Naive thymus-derived CD4-positive, alpha-beta T cell (primary cell): ENCODE results near the gene NSMF. TPM values are rescaled to one million over a fixed set of nuclear protein-coding genes. Genes with fewer than 3 reads are reported as not detected.

ENCODE experiments used
- ATAC-seq: fragments of 150-1000 bp; cut with Tn5 transposase; 2 replicates; pipeline ENCODE4 v1.10.0; 2021; ENCODE audit warnings: mild to moderate bottlenecking, moderate library complexity
- CTCF ChIA-PET: fragments of 350-600 bp; sonication (Branson Sonifier 250); formaldehyde crosslinking; loops from one replicate; lab custom pipeline; 2021; ENCODE audit warnings: antibody characterized with exemption; lab: Charles Lee
- POLR2A ChIA-PET: fragments of 350-600 bp; sonication (Branson Sonifier 250); formaldehyde crosslinking; loops from one replicate; lab custom pipeline; 2021; ENCODE audit warnings: antibody characterized with exemption, inconsistent platforms; lab: Charles Lee
- DNase-seq, 9 donors: peaks; one replicate each; pipeline versions ENCODE4 v3.0.0 to v3.0.0-alpha.2; 2020 to 2022; ENCODE audit warnings: mixed read lengths in 1 of 9
- H3K27ac ChIP-seq: one replicate; pipeline ENCODE4 v1.7.0; 2013; ENCODE audit warnings: mild to moderate bottlenecking, low read depth, low read length, moderate library complexity
- H3K27me3 ChIP-seq, 2 donors: one replicate each; pipeline ENCODE4 v1.7.0; 2013; ENCODE audit warnings: low read length in 2 of 2, mild to moderate bottlenecking in 2 of 2, moderate library complexity in 2 of 2; ENCODE audit not compliant: control insufficient read depth in 2 of 2, insufficient read depth in 2 of 2
- H3K36me3 ChIP-seq, 3 experiments: 1 replicate in 2 of 3; 2 replicates in 1 of 3; pipeline ENCODE4 v1.7.0; 2013; ENCODE audit warnings: low read length in 3 of 3, mild to moderate bottlenecking in 3 of 3, moderate library complexity in 1 of 3; ENCODE audit not compliant: insufficient read depth in 3 of 3, control insufficient read depth in 2 of 3
- H3K4me1 ChIP-seq, 2 donors: one replicate each; pipeline ENCODE4 v1.7.0; 2013; ENCODE audit warnings: low read length in 2 of 2, mild to moderate bottlenecking in 2 of 2, moderate library complexity in 1 of 2; ENCODE audit not compliant: control insufficient read depth in 2 of 2, insufficient read depth in 2 of 2
- H3K4me3 ChIP-seq: 2 replicates; pipeline ENCODE4 v1.7.0; 2013; ENCODE audit warnings: mild to moderate bottlenecking, low read length
- H3K9me3 ChIP-seq, 3 experiments: 1 replicate in 2 of 3; 2 replicates in 1 of 3; pipeline ENCODE4 v1.7.0; 2013; ENCODE audit warnings: low read length in 3 of 3; ENCODE audit not compliant: control insufficient read depth in 2 of 3
- H3K27ac Mint-ChIP-seq, 9 donors: one replicate each; pipeline ENCODE4 v1.8.0; 2020 to 2022; ENCODE audit warnings: mixed read lengths in 9 of 9, mild to moderate bottlenecking in 8 of 9, moderate library complexity in 5 of 9, inconsistent platforms in 2 of 9
- H3K27me3 Mint-ChIP-seq, 5 donors: one replicate each; pipeline ENCODE4 v1.8.0; 2021 to 2022; ENCODE audit warnings: mixed read lengths in 5 of 5, mild to moderate bottlenecking in 1 of 5
- H3K36me3 Mint-ChIP-seq, 5 donors: one replicate each; pipeline ENCODE4 v1.8.0; 2020 to 2022; ENCODE audit warnings: mixed read lengths in 5 of 5, mild to moderate bottlenecking in 3 of 5, inconsistent platforms in 1 of 5
- H3K4me1 Mint-ChIP-seq, 7 donors: one replicate each; pipeline ENCODE4 v1.8.0; 2020 to 2022; ENCODE audit warnings: mixed read lengths in 7 of 7, mild to moderate bottlenecking in 3 of 7, inconsistent platforms in 1 of 7
- H3K4me3 Mint-ChIP-seq, 10 donors: one replicate each; pipeline ENCODE4 v1.8.0; 2020 to 2022; ENCODE audit warnings: mild to moderate bottlenecking in 10 of 10, mixed read lengths in 10 of 10, moderate library complexity in 6 of 10, inconsistent platforms in 2 of 10
- H3K9me3 Mint-ChIP-seq, 11 donors: one replicate each; pipeline ENCODE4 v1.8.0; 2020 to 2022; ENCODE audit warnings: mixed read lengths in 11 of 11, mild to moderate bottlenecking in 4 of 11, inconsistent platforms in 1 of 11, moderate library complexity in 1 of 11
- intact Hi-C, 2 donors: fragments of 100-400 bp; cut with micrococcal nuclease; formaldehyde crosslinking; loops; one replicate each; pipeline ENCODE4 v1.15.1; 2023
- polyA plus RNA-seq, 2 donors: library from polyadenylated mRNA; unstranded; fragments of 300-500 nt; fragmentation: Illumina TruSeq; gene quantifications; one replicate each; pipeline ENCODE4 v1.2.3, GENCODE V29; 2021
- total RNA-seq, 6 experiments: library from RNA in 5 of 6; stranded (reverse) in 5 of 6; gene quantifications; 1 replicate in 5 of 6; 2 replicates in 1 of 6; pipeline ENCODE4 v1.2.3 and lab custom pipeline; 2021 to 2026

NSMF gene
- total and polyA plus RNA-seq, 7 experiments from 2014 or later: 10.9 to 92.0 (median 29.0) TPM

- Mint-ChIP-seq H3K4me3 (no peak overlapping the region), H3K9me3 (no peaks in the 10 kb centered on the region), H3K36me3 (no peaks in the 10 kb centered on the region), H3K4me1 (peaks cover 0 to 10% (median 2%) of the 10 kb centered on the region in 7 donors), H3K27ac (no peak overlapping the region), H3K27me3 (peaks cover 0 to 9% (median 0%) of the 10 kb centered on the region in 5 donors)
- ChIA-PET CTCF (no interaction called here), POLR2A (no interaction called here)
- Histone ChIP-seq H3K27ac (no peak overlapping the region), H3K4me1 (no peaks in the 10 kb centered on the region), H3K9me3 (no peaks in the 10 kb centered on the region), H3K4me3 (no peak overlapping the region), H3K36me3 (no peaks in the 10 kb centered on the region), H3K27me3 (no peaks in the 10 kb centered on the region)
- DNase-seq (no peak), ATAC-seq (no peak)
- intact Hi-C loops: loop anchor here in 1 of 2 donors (10.0 kb wide), 1 partner anchor 127 kb away; the partner anchor contains the start of genes MRPL41 and PNPLA7
These were observed 30.9 kb downstream of the NSMF start for GRCh38 chr9:137428311-137428630.

- CTCF ChIA-PET: no interaction called here
- intact Hi-C loops: loop anchor here in 1 of 2 donors (10.0 kb wide), 1 partner anchor 127 kb away; the partner anchor contains the start of genes MRPL41 and PNPLA7
These were observed 31.5 kb downstream of the NSMF start for GRCh38 chr9:137427454-137428310.

GRCh38 chr9:137426018-137426681 is 33.0 kb downstream of the NSMF start:
- no peaks in the 10 kb centered on the region for H3K27me3 ChIP-seq
- H3K9me3 ChIP-seq: no peaks in the 10 kb centered on the region
- DNase-seq (no peak), ATAC-seq (no peak)
- POLR2A ChIA-PET: no interaction called here
- intact Hi-C loops: loop anchor here in 1 of 2 donors (10.0 kb wide), 1 partner anchor 129 kb away; the partner anchor contains the start of genes MRPL41 and PNPLA7
- peaks cover 0 to 9% (median 0%) of the 10 kb centered on the region in 5 donors for H3K27me3 Mint-ChIP-seq
- H3K4me1 Mint-ChIP-seq: peaks cover 2 to 21% (median 12%) of the 10 kb centered on the region in 7 donors
- peaks cover 0 to 1% (median 0%) of the 10 kb centered on the region in 5 donors for H3K36me3 Mint-ChIP-seq
- no peaks in the 10 kb centered on the region for H3K9me3 Mint-ChIP-seq
- H3K36me3 ChIP-seq: no peaks in the 10 kb centered on the region
- no peak overlapping the region for H3K4me3 ChIP-seq
- peak overlapping the region in 1 of 10 donors; percentile 20 for H3K4me3 Mint-ChIP-seq
- peaks cover 0 to 5% of the 10 kb centered on the region in 2 donors for H3K4me1 ChIP-seq
- H3K27ac ChIP-seq: no peak overlapping the region
- H3K27ac Mint-ChIP-seq: no peak overlapping the region
- CTCF ChIA-PET: interaction anchor here (1.0 to 3.3 kb wide), 2 partner anchors 17 to 124 kb away, joined by 3 to 19 read pairs; partner anchors contain the start of gene NRARP

More at GRCh38 chr9:137427454-137428310, 31.5 kb downstream of the NSMF start:
- H3K27ac Mint-ChIP-seq: no peak overlapping the region
- H3K4me1 Mint-ChIP-seq: peaks cover 0 to 10% (median 2%) of the 10 kb centered on the region in 7 donors
- Histone ChIP-seq H3K27ac (no peak overlapping the region), H3K27me3 (no peaks in the 10 kb centered on the region), H3K9me3 (no peaks in the 10 kb centered on the region), H3K36me3 (no peaks in the 10 kb centered on the region), H3K4me3 (no peak overlapping the region), H3K4me1 (no peaks in the 10 kb centered on the region)
- no peaks in the 10 kb centered on the region for H3K9me3 Mint-ChIP-seq
- POLR2A ChIA-PET: no interaction called here
- ATAC-seq (no peak), DNase-seq (no peak)
- peaks cover 0 to 9% (median 0%) of the 10 kb centered on the region in 5 donors for H3K27me3 Mint-ChIP-seq
- no peaks in the 10 kb centered on the region for H3K36me3 Mint-ChIP-seq
- H3K4me3 Mint-ChIP-seq: no peak overlapping the region

- DNase-seq: no peak
These were observed 35.4 kb downstream of the NSMF start for GRCh38 chr9:137423514-137424291.

GRCh38 chr9:137422604-137423513 is 36.3 kb downstream of the NSMF start, which contains the start of the genes EXD3 and NOXA1:
EXD3 (minus strand) TSS chr9:137423162; CDS start chr9:137395357, 27,805 bp downstream.
NOXA1 (plus strand) TSS chr9:137423393; CDS start chr9:137423530, 137 bp downstream.
- intact Hi-C loops: loop anchor here (1.0 to 10.0 kb wide), 10 partner anchors 22 to 431 kb away; partner anchors contain the start of genes MRPL41 (in 2 of the 2), NSMF (in 2 of the 2), ARRDC1 (in 1 of the 2) and NRARP (in 1 of the 2)
- Histone ChIP-seq H3K27me3 (no peaks in the 10 kb centered on the region), H3K36me3 (no peaks in the 10 kb centered on the region), H3K27ac (peak within 1 kb of the TSS; percentile 62), H3K4me3 (peak within 1 kb of the TSS; percentile 65), H3K9me3 (no peaks in the 10 kb centered on the region), H3K4me1 (peaks cover 0 to 5% of the 10 kb centered on the region in 2 donors)
- Mint-ChIP-seq H3K9me3 (no peaks in the 10 kb centered on the region), H3K36me3 (peaks cover 0 to 1% (median 0%) of the 10 kb centered on the region in 5 donors), H3K27me3 (peaks cover 0 to 9% (median 0%) of the 10 kb centered on the region in 5 donors), H3K27ac (peak within 1 kb of the TSS; percentile 28 to 91 (median 66)), H3K4me1 (peaks cover 2 to 21% (median 13%) of the 10 kb centered on the region in 7 donors), H3K4me3 (peak within 1 kb of the TSS; percentile 76 to 90 (median 82))
- CTCF ChIA-PET: interaction anchor here (0.6 to 3.3 kb wide), 7 partner anchors 10 to 120 kb away, joined by 3 to 19 read pairs (median 4); partner anchors contain the start of gene NRARP
- POLR2A ChIA-PET: interaction anchor here (0.5 to 2.3 kb wide), 16 partner anchors 21 to 1602 kb away, joined by 3 to 7 read pairs (median 4); partner anchors contain the start of genes NELFB, NRARP, NSMF and PNPLA7
- ATAC-seq (peak; percentile 97), DNase-seq (peak; percentile 84 to 99 (median 91))

More at GRCh38 chr9:137423514-137424291, 35.4 kb downstream of the NSMF start:
- Histone ChIP-seq H3K4me3 (peak overlapping the region; percentile 43), H3K4me1 (peaks cover 0 to 5% of the 10 kb centered on the region in 2 donors), H3K27me3 (no peaks in the 10 kb centered on the region), H3K27ac (peak overlapping the region; percentile 60), H3K36me3 (no peaks in the 10 kb centered on the region), H3K9me3 (no peaks in the 10 kb centered on the region)
- intact Hi-C loops: loop anchor here (1.0 to 10.0 kb wide), 10 partner anchors 22 to 431 kb away; partner anchors contain the start of genes MRPL41 (in 2 of the 2), NSMF (in 2 of the 2), ARRDC1 (in 1 of the 2) and NRARP (in 1 of the 2)
- ChIA-PET POLR2A (interaction anchor here (0.5 to 2.3 kb wide), 11 partner anchors 20 to 1603 kb away, joined by 3 to 7 read pairs (median 4); partner anchors contain the start of genes NELFB and NRARP), CTCF (interaction anchor here (0.6 to 3.3 kb wide), 4 partner anchors 19 to 121 kb away, joined by 3 to 19 read pairs (median 4); partner anchors contain the start of gene NRARP)
- Mint-ChIP-seq H3K9me3 (no peaks in the 10 kb centered on the region), H3K4me3 (peak overlapping the region in 9 of 10 donors; percentile 37 to 84 (median 75)), H3K27ac (peak overlapping the region in 4 of 9 donors; percentile 57 to 78 (median 64)), H3K36me3 (peaks cover 0 to 1% (median 0%) of the 10 kb centered on the region in 5 donors), H3K27me3 (peaks cover 0 to 9% (median 0%) of the 10 kb centered on the region in 5 donors), H3K4me1 (peaks cover 2 to 21% (median 13%) of the 10 kb centered on the region in 7 donors)
- ATAC-seq: peak; percentile 45
